ENCODE results near the gene KIF2C.
"Not testable (repeated sequence)": the region's sequence is repeated elsewhere in the genome, so short reads cannot be mapped to it uniquely, and the experiment has no call there.

The KIF2C gene

GRCh38 chr1:44759077-44759476, 19.4 kb downstream of the KIF2C start:
- Histone ChIP-seq H3K27ac (ENCODE audit: insufficient read depth in 1 of 2, low read depth in 1 of 2, low read length in 2 of 2, poor library complexity in 1 of 2, severe bottlenecking in 2 of 2) (no peak overlapping the region), H3K27me3 (replicated peaks in 2 of 5; ENCODE audit: control insufficient read depth in 4 of 5, insufficient read depth in 5 of 5, low read length in 4 of 5) (no peaks in the 10 kb centered on the region), H3K9me3 (ENCODE audit: control extremely low read depth in 1 of 5, control insufficient read depth in 4 of 5, insufficient read depth in 2 of 5, low read depth in 1 of 5, low read length in 4 of 5) (no peaks in the 10 kb centered on the region), H3K4me1 (ENCODE audit: control extremely low read depth in 1 of 4, control insufficient read depth in 4 of 4, insufficient read depth in 4 of 4, low read length in 3 of 4) (no peaks in the 10 kb centered on the region), H3K36me3 (ENCODE audit: control insufficient read depth in 4 of 4, insufficient read depth in 4 of 4, low read length in 3 of 4) (peaks cover 17 to 84% (median 63%) of the 10 kb centered on the region in 4 experiments), H3K4me3 (ENCODE audit: control insufficient read depth in 1 of 7, extremely low read depth in 1 of 7, insufficient read depth in 4 of 7, low read depth in 2 of 7, low read length in 6 of 7) (no peak overlapping the region)
- 95% methylated on average over 11 of the region's 11 CpGs for WGBS (ENCODE audit: insufficient coverage)
- CTCF ChIA-PET: interaction anchor here (1.1 to 1.8 kb wide), 2 partner anchors 12 to 34 kb away, joined by 3 to 4 read pairs; no protein-coding TSS in a partner anchor
- DNase-seq: no peak
- POLR2A ChIA-PET: interaction anchor here (0.6 to 1.7 kb wide), 2 partner anchors 16 to 568 kb away, joined by 3 to 6 read pairs; partner anchors contain the start of gene RPS8

GRCh38 chr1:44760876-44761275, 21.2 kb downstream of the KIF2C start:
- ChIA-PET POLR2A (interaction anchor here (0.5 to 1.7 kb wide), 2 partner anchors 15 to 34 kb away, joined by 3 to 6 read pairs; partner anchors contain the start of gene RPS8), CTCF (interaction anchor here (0.5 kb wide), 1 partner anchor 16 kb away, joined by 3 read pairs; no protein-coding TSS in a partner anchor)
- no peak for DNase-seq
- H3K27me3 ChIP-seq (replicated peaks in 2 of 5; ENCODE audit: control insufficient read depth in 4 of 5, insufficient read depth in 5 of 5, low read length in 4 of 5): no peaks in the 10 kb centered on the region
- no peak overlapping the region for H3K4me3 ChIP-seq (ENCODE audit: control insufficient read depth in 1 of 7, extremely low read depth in 1 of 7, insufficient read depth in 4 of 7, low read depth in 2 of 7, low read length in 6 of 7)
- H3K4me1 ChIP-seq (ENCODE audit: control extremely low read depth in 1 of 4, control insufficient read depth in 4 of 4, insufficient read depth in 4 of 4, low read length in 3 of 4): no peaks in the 10 kb centered on the region
- H3K27ac ChIP-seq (ENCODE audit: insufficient read depth in 1 of 2, low read depth in 1 of 2, low read length in 2 of 2, poor library complexity in 1 of 2, severe bottlenecking in 2 of 2): no peak overlapping the region
- 100% methylated on average over 2 of the region's 3 CpGs for WGBS (ENCODE audit: insufficient coverage)
- H3K36me3 ChIP-seq (ENCODE audit: control insufficient read depth in 4 of 4, insufficient read depth in 4 of 4, low read length in 3 of 4): peaks cover 12 to 69% (median 51%) of the 10 kb centered on the region in 4 experiments
- no peaks in the 10 kb centered on the region for H3K9me3 ChIP-seq (ENCODE audit: control extremely low read depth in 1 of 5, control insufficient read depth in 4 of 5, insufficient read depth in 2 of 5, low read depth in 1 of 5, low read length in 4 of 5)

- peaks cover 8 to 47% (median 28%) of the 10 kb centered on the region in 4 experiments for H3K36me3 ChIP-seq (ENCODE audit: control insufficient read depth in 4 of 4, insufficient read depth in 4 of 4, low read length in 3 of 4)
- H3K4me3 ChIP-seq (ENCODE audit: control insufficient read depth in 1 of 7, extremely low read depth in 1 of 7, insufficient read depth in 4 of 7, low read depth in 2 of 7, low read length in 6 of 7); H3K27me3 ChIP-seq (replicated peaks in 2 of 5; ENCODE audit: control insufficient read depth in 4 of 5, insufficient read depth in 5 of 5, low read length in 4 of 5); DNase-seq; H3K4me1 ChIP-seq (ENCODE audit: control extremely low read depth in 1 of 4, control insufficient read depth in 4 of 4, insufficient read depth in 4 of 4, low read length in 3 of 4); H3K27ac ChIP-seq (ENCODE audit: insufficient read depth in 1 of 2, low read depth in 1 of 2, low read length in 2 of 2, poor library complexity in 1 of 2, severe bottlenecking in 2 of 2); H3K9me3 ChIP-seq (ENCODE audit: control extremely low read depth in 1 of 5, control insufficient read depth in 4 of 5, insufficient read depth in 2 of 5, low read depth in 1 of 5, low read length in 4 of 5): not testable (repeated sequence)
- 99% methylated on average over 6 of the region's 6 CpGs for WGBS (ENCODE audit: insufficient coverage)
- ChIA-PET POLR2A (interaction anchor here (0.6 kb wide), 1 partner anchor 86 kb away, joined by 3 read pairs; no protein-coding TSS in a partner anchor), CTCF (interaction anchor here (0.7 to 1.9 kb wide), 6 partner anchors 12 to 53 kb away, joined by 3 to 6 read pairs (median 3); partner anchors contain the start of gene RNU5D-1)
These were observed 26.8 kb downstream of the KIF2C start for GRCh38 chr1:44766421-44766820.

- ChIA-PET CTCF (interaction anchor here (1.1 to 1.8 kb wide), 7 partner anchors 10 to 718 kb away, joined by 3 to 6 read pairs (median 4); partner anchors contain the start of gene RNU5D-1), POLR2A (interaction anchor here (0.6 to 2.5 kb wide), 11 partner anchors 10 to 792 kb away, joined by 3 to 23 read pairs (median 6); partner anchors contain the start of genes PLK3 and RNU5D-1)
- H3K9me3 ChIP-seq (ENCODE audit: control extremely low read depth in 1 of 5, control insufficient read depth in 4 of 5, insufficient read depth in 2 of 5, low read depth in 1 of 5, low read length in 4 of 5): no peaks in the 10 kb centered on the region
- peaks cover 0 to 34% (median 29%) of the 10 kb centered on the region in 4 experiments for H3K4me1 ChIP-seq (ENCODE audit: control extremely low read depth in 1 of 4, control insufficient read depth in 4 of 4, insufficient read depth in 4 of 4, low read length in 3 of 4)
- H3K36me3 ChIP-seq (ENCODE audit: control insufficient read depth in 4 of 4, insufficient read depth in 4 of 4, low read length in 3 of 4): peaks cover 0 to 39% (median 26%) of the 10 kb centered on the region in 4 experiments
- under 1% methylated on average over 57 of the region's 65 CpGs for WGBS (ENCODE audit: insufficient coverage)
- DNase-seq: peak; percentile 94 to 96 (median 95)
- peak within 1 kb of the TSS; percentile 90 to 96 for H3K27ac ChIP-seq (ENCODE audit: insufficient read depth in 1 of 2, low read depth in 1 of 2, low read length in 2 of 2, poor library complexity in 1 of 2, severe bottlenecking in 2 of 2)
- no peaks in the 10 kb centered on the region for H3K27me3 ChIP-seq (replicated peaks in 2 of 5; ENCODE audit: control insufficient read depth in 4 of 5, insufficient read depth in 5 of 5, low read length in 4 of 5)
- peak within 1 kb of the TSS; percentile 68 to 93 (median 86) for H3K4me3 ChIP-seq (ENCODE audit: control insufficient read depth in 1 of 7, extremely low read depth in 1 of 7, insufficient read depth in 4 of 7, low read depth in 2 of 7, low read length in 6 of 7)
These were observed 35.7 kb downstream of the KIF2C start, which contains the start of gene RPS8 for GRCh38 chr1:44775078-44775929. RPS8 (plus strand) TSS chr1:44775540; CDS start chr1:44775597, 57 bp downstream.

- POLR2A ChIA-PET: interaction anchor here (0.6 to 2.5 kb wide), 9 partner anchors 9 to 54 kb away, joined by 3 to 23 read pairs (median 6); partner anchors contain the start of genes PLK3 and RNU5D-1
- CTCF ChIA-PET: interaction anchor here (0.6 to 1.8 kb wide), 5 partner anchors 9 to 54 kb away, joined by 3 to 6 read pairs (median 4); no protein-coding TSS in a partner anchor
- Histone ChIP-seq H3K4me1 (ENCODE audit: control extremely low read depth in 1 of 4, control insufficient read depth in 4 of 4, insufficient read depth in 4 of 4, low read length in 3 of 4) (peaks cover 0 to 34% (median 29%) of the 10 kb centered on the region in 4 experiments), H3K36me3 (ENCODE audit: control insufficient read depth in 4 of 4, insufficient read depth in 4 of 4, low read length in 3 of 4) (peaks cover 5 to 46% (median 32%) of the 10 kb centered on the region in 4 experiments), H3K27me3 (replicated peaks in 2 of 5; ENCODE audit: control insufficient read depth in 4 of 5, insufficient read depth in 5 of 5, low read length in 4 of 5) (no peaks in the 10 kb centered on the region), H3K27ac (ENCODE audit: insufficient read depth in 1 of 2, low read depth in 1 of 2, low read length in 2 of 2, poor library complexity in 1 of 2, severe bottlenecking in 2 of 2) (peak overlapping the region; percentile 90 to 96), H3K4me3 (ENCODE audit: control insufficient read depth in 1 of 7, extremely low read depth in 1 of 7, insufficient read depth in 4 of 7, low read depth in 2 of 7, low read length in 6 of 7) (peak overlapping the region; percentile 68 to 93 (median 86)), H3K9me3 (ENCODE audit: control extremely low read depth in 1 of 5, control insufficient read depth in 4 of 5, insufficient read depth in 2 of 5, low read depth in 1 of 5, low read length in 4 of 5) (no peaks in the 10 kb centered on the region)
- DNase-seq: peak in 2 of 3 donors; percentile 23 to 62
- 11% methylated on average over 28 of the region's 36 CpGs for WGBS (ENCODE audit: insufficient coverage)
These were observed 36.5 kb downstream of the KIF2C start for GRCh38 chr1:44775930-44776729.

- H3K27me3 ChIP-seq (replicated peaks in 2 of 5; ENCODE audit: control insufficient read depth in 4 of 5, insufficient read depth in 5 of 5, low read length in 4 of 5): no peaks in the 10 kb centered on the region
- peaks cover 0 to 34% (median 29%) of the 10 kb centered on the region in 4 experiments for H3K4me1 ChIP-seq (ENCODE audit: control extremely low read depth in 1 of 4, control insufficient read depth in 4 of 4, insufficient read depth in 4 of 4, low read length in 3 of 4)
- H3K27ac ChIP-seq (ENCODE audit: insufficient read depth in 1 of 2, low read depth in 1 of 2, low read length in 2 of 2, poor library complexity in 1 of 2, severe bottlenecking in 2 of 2): peak overlapping the region; percentile 90 to 96
- ChIA-PET POLR2A (interaction anchor here (1.3 to 2.5 kb wide), 5 partner anchors 9 to 55 kb away, joined by 3 to 23 read pairs (median 9); partner anchors contain the start of gene RNU5D-1), CTCF (interaction anchor here (0.6 to 1.8 kb wide), 2 partner anchors 40 to 42 kb away, joined by 3 to 4 read pairs; no protein-coding TSS in a partner anchor)
- H3K36me3 ChIP-seq (ENCODE audit: control insufficient read depth in 4 of 4, insufficient read depth in 4 of 4, low read length in 3 of 4): peaks cover 10 to 51% (median 36%) of the 10 kb centered on the region in 4 experiments
- no peak for DNase-seq
- WGBS (ENCODE audit: insufficient coverage): 75% methylated on average over 11 of the region's 12 CpGs
- peak overlapping the region in 6 of 7 experiments; percentile 68 to 93 (median 86) for H3K4me3 ChIP-seq (ENCODE audit: control insufficient read depth in 1 of 7, extremely low read depth in 1 of 7, insufficient read depth in 4 of 7, low read depth in 2 of 7, low read length in 6 of 7)
- no peaks in the 10 kb centered on the region for H3K9me3 ChIP-seq (ENCODE audit: control extremely low read depth in 1 of 5, control insufficient read depth in 4 of 5, insufficient read depth in 2 of 5, low read depth in 1 of 5, low read length in 4 of 5)
These were observed 37.1 kb downstream of the KIF2C start for GRCh38 chr1:44776730-44777068.
